Keratinocyte (primary cell): ENCODE data around the gene PLA2G15. TPM values are rescaled to one million over a fixed set of nuclear protein-coding genes. Genes with fewer than 3 reads are reported as not detected.

Experiments used
- DNase-seq: peaks from one replicate; pipeline ENCODE4 v3.0.0-alpha.2; 2011; ENCODE audit warnings: low read depth, missing footprints, low spot score
- FAIRE-seq: peaks from 2 replicates; lab custom pipeline; 2011; peaks lifted over from hg19 to GRCh38; lab: Jason Lieb, UNC
- H2AFZ ChIP-seq: 2 replicates; pipeline ENCODE4 v1.6.0; 2012; ENCODE audit warnings: low read length, control low read depth, inconsistent platforms; ENCODE audit not compliant: control insufficient read depth
- H3K27ac ChIP-seq: 2 replicates; pipeline ENCODE4 v1.5.1; 2011; ENCODE audit warnings: low read length; ENCODE audit not compliant: control insufficient read depth, insufficient read depth
- H3K27me3 ChIP-seq: 3 replicates; pipeline ENCODE4 v1.6.0; 2011; ENCODE audit warnings: low read length; ENCODE audit not compliant: control insufficient read depth, insufficient read depth; ENCODE audit errors: extremely low read depth
- H3K36me3 ChIP-seq, 2 experiments: 2 replicates in 1 of 2; 3 replicates in 1 of 2; pipeline ENCODE4 v1.5.1; 2011; ENCODE audit warnings: low read length in 2 of 2, mild to moderate bottlenecking in 1 of 2; ENCODE audit not compliant: control insufficient read depth in 2 of 2, insufficient read depth in 2 of 2; ENCODE audit errors: extremely low read depth in 1 of 2
- H3K4me1 ChIP-seq: 3 replicates; pipeline ENCODE4 v1.5.1; 2011; ENCODE audit warnings: low read length; ENCODE audit not compliant: control insufficient read depth, insufficient read depth; ENCODE audit errors: extremely low read depth
- H3K4me2 ChIP-seq: 3 replicates; pipeline ENCODE4 v1.6.0; 2011; ENCODE audit warnings: low read depth, low read length; ENCODE audit not compliant: control insufficient read depth, insufficient read depth; ENCODE audit errors: extremely low read depth
- H3K4me3 ChIP-seq, 3 experiments: fragments of 200-600 bp in 1 of 3; sonication (generic) in 1 of 3; 2 replicates in 2 of 3; 3 replicates in 1 of 3; pipeline ENCODE4 v1.5.1; 2011 to 2016; ENCODE audit warnings: low read length in 3 of 3, mild to moderate bottlenecking in 3 of 3, control low read depth in 2 of 3, inconsistent platforms in 1 of 3, low read depth in 1 of 3, mixed read lengths in 1 of 3, mixed run types in 1 of 3, moderate library complexity in 1 of 3; ENCODE audit not compliant: control insufficient read depth in 2 of 3, insufficient read depth in 2 of 3; ENCODE audit errors: extremely low read depth in 1 of 3
- H3K79me2 ChIP-seq: 2 replicates; pipeline ENCODE4 v1.6.0; 2012; ENCODE audit warnings: low read length; ENCODE audit not compliant: control insufficient read depth, insufficient read depth
- H3K9ac ChIP-seq: 3 replicates; pipeline ENCODE4 v1.6.0; 2011; ENCODE audit warnings: low read length; ENCODE audit not compliant: control insufficient read depth, insufficient read depth; ENCODE audit errors: extremely low read depth
- H3K9me1 ChIP-seq: 3 replicates; pipeline ENCODE4 v1.6.0; 2011; ENCODE audit warnings: low read length; ENCODE audit not compliant: control insufficient read depth, insufficient read depth; ENCODE audit errors: extremely low read depth
- H3K9me3 ChIP-seq: 2 replicates; pipeline ENCODE4 v1.5.1; 2012; ENCODE audit warnings: low read depth, low read length; ENCODE audit not compliant: control insufficient read depth
- H4K20me1 ChIP-seq: 3 replicates; pipeline ENCODE4 v1.6.0; 2011; ENCODE audit warnings: low read length; ENCODE audit not compliant: control insufficient read depth, insufficient read depth; ENCODE audit errors: extremely low read depth
- CTCF ChIP-seq, 3 experiments: IDR thresholded peaks in 1 of 3; conservative IDR thresholded peaks in 1 of 3; optimal IDR thresholded peaks in 1 of 3; 2 replicates in 2 of 3; 3 replicates in 1 of 3; pipeline versions ENCODE3 to v1.5.1; 2011; ENCODE audit warnings: low read length in 3 of 3, mild to moderate bottlenecking in 3 of 3, moderate library complexity in 2 of 3, control low read depth in 1 of 3, inconsistent platforms in 1 of 3; ENCODE audit not compliant: insufficient read depth in 2 of 3; ENCODE audit errors: extremely low read depth in 1 of 3
- EZH2 ChIP-seq: IDR thresholded peaks from one replicate; pipeline ENCODE4 v1.6.1; 2012; ENCODE audit warnings: inconsistent platforms, mild to moderate bottlenecking, low read length, moderate library complexity
- dilution Hi-C: fragments of 300-500 bp; cut with MboI; formaldehyde crosslinking; loops from one replicate; pipeline ENCODE4 v1.7.0; 2020; ENCODE audit warnings: low sequenced_read_pairs; ENCODE audit not compliant: extremely low pct_ligation_motif_present
- polyA plus RNA-seq, 5 experiments: library from polyadenylated mRNA; depleted of rRNA in 3 of 5; stranded (reverse) in 3 of 5; stranded (forward) in 1 of 5; unstranded in 1 of 5; fragments of >200 nt; gene quantifications; 1 replicate in 1 of 5; 2 replicates in 3 of 5; 3 replicates in 1 of 5; pipeline versions ENCODE4 v1.2.1 to v1.2.3, GENCODE V29; 2011 to 2012; ENCODE audit warnings: missing spikeins in 2 of 5, low read depth in 1 of 5, low replicate concordance in 1 of 5

PLA2G15 gene
- polyA plus RNA-seq, 1 donor (not counting 4 experiments of a cell fraction or from before 2014, with no cell fraction given), result 9.2 TPM

GRCh38 chr16:68242926-68243858 lies 2.0 kb upstream of the PLA2G15 start:
- Histone ChIP-seq H3K79me2 (no peaks in the 10 kb centered on the region), H3K4me2 (no peak overlapping the region), H3K9me3 (no peaks in the 10 kb centered on the region), H3K9ac (no peak overlapping the region), H3K27me3 (no peaks in the 10 kb centered on the region), H3K9me1 (peaks cover 3% of the 10 kb centered on the region), H3K4me1 (peaks cover 18% of the 10 kb centered on the region), H3K4me3 (no peak overlapping the region), H3K36me3 (no peaks in the 10 kb centered on the region), H4K20me1 (no peaks in the 10 kb centered on the region), H2AFZ (no peak overlapping the region), H3K27ac (no peak overlapping the region)
- FAIRE-seq (no peak), DNase-seq (no peak)
- TF ChIP-seq CTCF (optimal IDR thresholded peaks at IDR 0.05 in 1 of 3, IDR thresholded peaks at IDR 0.05 in 1 of 3, conservative IDR thresholded peaks at IDR 0.05 in 1 of 3; ENCODE audit: extremely low read depth in 1 of 3, insufficient read depth in 2 of 3, low read length in 3 of 3) (no peak), EZH2 (no peak)
- dilution Hi-C loops, result no loop called here

DNA sequence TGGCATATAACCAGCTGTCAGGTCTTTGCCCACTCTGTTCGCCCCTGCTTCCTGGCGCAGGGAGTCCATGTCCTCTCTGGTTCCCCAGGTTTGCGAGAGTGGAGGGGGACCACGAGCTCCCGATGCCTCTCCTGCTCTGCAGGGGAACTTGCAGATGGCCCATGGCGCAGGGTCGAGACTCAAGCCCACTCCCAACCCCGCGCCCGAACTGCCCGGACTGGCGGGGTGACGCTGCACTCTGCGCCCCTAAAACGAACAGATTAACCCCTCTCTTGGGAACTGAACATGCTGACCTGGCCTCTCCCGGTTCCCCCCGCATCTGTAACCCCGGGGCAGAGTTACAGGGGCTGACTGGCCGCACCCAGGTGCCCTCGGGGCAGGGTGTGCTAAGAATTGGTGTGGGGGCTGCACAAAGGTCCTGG lies 681 bp upstream of the PLA2G15 start:
- H3K36me3 ChIP-seq, result peaks cover 0 to 5% of the 10 kb centered on the region in 2 experiments
- H3K4me2 ChIP-seq, result peak overlapping the region; percentile 97
- no peaks in the 10 kb centered on the region for H3K27me3 ChIP-seq
- dilution Hi-C loops, result no loop called here
- no peak for TF ChIP-seq CTCF (optimal IDR thresholded peaks at IDR 0.05 in 1 of 3, IDR thresholded peaks at IDR 0.05 in 1 of 3, conservative IDR thresholded peaks at IDR 0.05 in 1 of 3; ENCODE audit: extremely low read depth in 1 of 3, insufficient read depth in 2 of 3, low read length in 3 of 3)
- no peak for TF ChIP-seq EZH2
- no peaks in the 10 kb centered on the region for H3K9me3 ChIP-seq
- H3K79me2 ChIP-seq, result no peaks in the 10 kb centered on the region
- DNase-seq (no peak), FAIRE-seq (no peak)
- H2AFZ ChIP-seq, result peak overlapping the region; percentile 98
- H3K4me1 ChIP-seq, result peaks cover 18% of the 10 kb centered on the region
- H4K20me1 ChIP-seq, result no peaks in the 10 kb centered on the region
- H3K4me3 ChIP-seq, result peak overlapping the region; percentile 94 to 97 (median 96)
- peak overlapping the region; percentile 31 for H3K27ac ChIP-seq
- H3K9ac ChIP-seq, result peak overlapping the region; percentile 72
- H3K9me1 ChIP-seq, result peaks cover 3% of the 10 kb centered on the region
